NCI-H510A treated with DMSO at 0.1 percent for 48 hours (cell line): ENCODE measurements around the gene PRR5.
"Not testable (repeated sequence)": the region's sequence is repeated elsewhere in the genome, so short reads cannot be mapped to it uniquely, and the experiment has no call there.

Source experiments
- DNase-seq: peaks from one replicate; lab custom pipeline; 2025; lab: John Stamatoyannopoulos, UW

The PRR5 gene

DNA sequence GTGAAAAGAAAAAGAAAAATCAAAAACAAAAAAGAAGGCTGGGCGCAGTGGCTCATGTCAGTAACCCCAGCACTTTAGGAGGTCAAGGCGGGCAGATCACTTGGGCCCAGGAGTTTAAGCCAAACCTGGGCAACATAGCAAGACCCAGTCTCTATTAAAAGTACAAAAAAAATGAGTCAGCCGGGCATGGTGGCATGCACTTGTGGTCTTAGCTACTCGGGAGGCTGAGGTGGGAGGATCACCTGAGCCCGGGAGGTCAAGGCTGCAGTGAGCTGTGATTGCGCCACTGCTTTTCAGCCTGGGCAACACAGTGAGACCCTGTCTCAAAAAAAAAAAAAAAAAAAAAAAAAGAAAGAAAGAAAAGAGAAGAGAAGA lies 26.0 kb upstream of the PRR5 start:
- DNase-seq = not testable (repeated sequence)

DNA sequence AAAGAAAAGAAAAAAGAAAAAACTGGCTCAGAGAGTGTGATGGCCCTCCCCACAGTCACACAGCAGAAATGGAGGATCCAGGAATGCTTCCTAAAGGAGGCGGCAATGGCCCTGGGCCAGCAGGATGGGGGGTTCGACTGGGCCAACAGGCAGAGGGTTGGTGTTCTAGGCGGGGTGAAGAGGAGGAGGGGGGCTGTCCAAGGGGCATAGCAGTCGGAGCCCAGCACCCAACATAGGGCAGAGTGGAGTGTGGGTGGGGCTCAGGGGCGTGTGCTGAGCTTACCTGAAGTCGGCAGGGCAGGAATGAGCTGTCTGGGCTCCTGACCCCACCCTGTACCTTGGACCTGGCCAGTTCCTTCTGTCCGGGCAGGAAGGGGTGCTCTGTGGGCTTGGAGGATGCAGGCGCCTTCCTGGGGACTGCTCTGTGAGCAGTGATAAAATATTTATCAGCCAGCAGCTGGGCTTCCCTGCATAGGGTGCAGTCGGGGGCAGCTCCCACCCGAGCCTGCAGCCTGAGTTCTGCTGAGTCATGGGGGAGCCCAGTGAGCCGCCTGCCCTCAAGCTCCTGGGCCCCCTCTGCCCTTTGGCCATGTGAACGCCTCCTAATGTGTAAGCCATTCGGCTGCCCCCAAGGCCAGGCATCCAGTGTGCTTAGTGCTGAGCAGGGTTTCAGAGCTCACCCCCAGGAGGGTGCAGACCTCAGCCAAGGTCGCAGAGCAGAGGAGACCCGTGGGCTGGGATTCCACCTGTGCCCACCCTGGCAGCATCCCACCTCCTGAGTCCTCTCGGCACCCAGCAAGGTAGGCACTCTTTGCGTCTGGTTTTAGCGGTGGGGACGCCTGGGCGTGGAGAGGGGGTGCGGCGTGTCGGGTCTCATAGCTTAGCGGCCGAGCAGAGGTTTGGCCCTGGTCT lies 25.3 kb upstream of the PRR5 start:
- no peak for DNase-seq

- DNase-seq = no peak
These were observed 24.6 kb upstream of the PRR5 start for GRCh38 chr22:44677353-44677840.

DNA sequence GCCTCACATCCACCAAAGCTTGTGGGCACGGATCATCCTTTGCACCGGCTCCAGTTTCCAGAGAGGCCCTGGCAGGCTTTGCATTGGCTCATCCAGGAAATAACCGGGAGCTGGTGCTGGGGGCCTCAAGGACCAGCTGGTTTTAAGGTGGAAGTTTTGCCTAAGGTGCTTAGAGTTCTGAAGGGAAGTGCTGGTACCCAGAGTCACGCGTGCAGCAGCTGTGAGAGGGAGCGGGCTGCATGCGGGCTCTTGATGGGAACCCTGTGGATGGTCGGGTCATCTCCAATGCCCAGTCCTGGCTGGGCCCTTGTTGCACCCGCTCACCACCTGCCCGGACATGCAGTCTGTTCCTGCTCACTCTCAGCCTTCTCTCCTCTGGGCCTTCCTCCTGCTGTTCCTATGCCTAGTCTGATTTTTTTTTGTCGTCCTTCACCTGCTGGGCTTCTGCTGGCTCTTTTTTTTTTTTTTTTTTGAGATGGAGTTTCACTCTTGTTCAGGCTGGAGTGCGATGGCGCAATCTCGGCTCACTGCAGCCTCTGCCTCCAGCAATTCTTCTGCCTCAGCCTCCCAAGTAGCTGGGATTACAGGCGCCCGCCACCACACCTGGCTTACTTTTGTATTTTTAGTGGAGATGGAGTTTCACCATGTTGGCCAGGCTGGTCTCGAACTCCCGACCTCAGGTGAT lies 24.0 kb upstream of the PRR5 start:
- no peak for DNase-seq

GRCh38 chr22:44678556-44679305 lies 23.3 kb upstream of the PRR5 start:
- no peak for DNase-seq

DNA sequence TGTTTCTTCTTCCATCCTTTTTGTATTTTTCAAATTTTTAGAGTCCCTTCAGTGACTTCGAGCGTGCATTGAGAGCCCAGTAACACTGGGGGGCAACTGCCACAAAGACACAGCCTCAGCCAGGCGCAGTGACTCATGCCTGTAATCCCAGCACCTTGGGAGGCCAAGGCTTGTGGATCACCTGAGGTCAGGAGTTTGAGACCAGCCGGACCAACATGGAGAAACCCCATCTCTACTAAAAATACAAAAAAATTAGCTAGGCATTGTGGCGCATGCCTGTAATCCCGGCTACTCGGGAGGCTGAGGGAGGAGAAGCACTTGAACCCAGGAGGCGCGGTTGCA lies 22.7 kb upstream of the PRR5 start:
- not testable (repeated sequence) for DNase-seq

DNA sequence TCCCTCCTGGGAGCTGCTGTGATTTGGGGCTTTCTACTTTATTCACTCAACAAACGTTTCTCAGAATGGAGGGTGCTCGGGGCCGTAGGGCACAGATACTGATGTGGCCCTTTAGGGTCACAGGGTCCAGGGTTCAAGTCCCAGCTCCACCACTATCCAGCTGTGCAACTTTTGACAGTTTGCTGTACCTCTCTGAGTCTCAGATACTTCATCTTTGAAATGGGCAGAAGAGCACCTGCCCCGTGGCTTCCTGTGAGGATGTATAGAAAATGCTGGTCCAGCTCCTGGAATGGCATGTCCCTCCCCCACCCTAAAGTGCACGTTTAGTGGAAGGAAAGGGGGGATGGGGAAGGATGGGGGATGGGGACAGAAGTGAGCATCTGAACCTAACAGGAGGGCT lies 21.9 kb upstream of the PRR5 start:
- no peak for DNase-seq

DNA sequence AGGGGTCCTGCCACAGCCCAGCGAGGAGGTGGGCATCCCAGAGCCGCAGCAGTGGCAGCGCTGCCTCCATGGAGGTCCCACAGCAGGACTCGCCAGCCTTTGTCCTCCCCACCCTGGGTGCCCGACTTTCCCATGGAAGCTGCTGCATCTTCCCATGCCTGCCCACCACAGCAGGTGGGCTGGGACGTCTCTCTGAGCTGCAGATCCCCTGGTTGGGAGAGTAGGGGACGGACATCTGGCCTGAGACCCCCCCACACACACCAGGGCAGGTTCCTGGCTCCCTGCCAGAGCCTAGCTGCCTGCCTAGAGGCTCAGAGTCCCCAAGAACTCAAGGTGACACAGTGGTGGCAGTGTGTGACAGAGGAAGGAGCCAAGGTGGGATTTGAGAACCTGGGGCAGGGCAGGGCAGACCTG lies 21.5 kb upstream of the PRR5 start:
- no peak for DNase-seq

- DNase-seq = no peak
These were observed 19.3 kb upstream of the PRR5 start for GRCh38 chr22:44682556-44683168.

DNA sequence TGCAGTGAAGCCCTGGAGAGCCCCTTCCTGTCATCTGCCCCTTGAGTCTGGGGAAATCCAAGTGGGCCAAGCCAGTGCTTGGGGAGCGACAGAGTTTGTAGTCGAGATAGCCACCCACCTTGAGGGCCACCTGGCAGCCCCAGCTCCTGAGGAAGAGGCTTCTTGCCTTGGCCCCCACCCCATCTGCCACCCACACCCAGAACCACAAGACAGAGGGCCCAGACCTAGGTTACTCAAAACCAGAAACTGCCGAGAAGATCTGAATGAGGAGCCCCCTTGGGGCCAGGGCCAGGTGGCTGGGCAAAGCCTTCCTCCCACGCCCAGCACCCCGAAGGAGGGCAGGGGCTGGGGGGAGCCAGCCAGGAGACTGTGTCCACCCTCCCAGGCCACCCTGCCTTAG lies 18.8 kb upstream of the PRR5 start:
- no peak for DNase-seq

DNA sequence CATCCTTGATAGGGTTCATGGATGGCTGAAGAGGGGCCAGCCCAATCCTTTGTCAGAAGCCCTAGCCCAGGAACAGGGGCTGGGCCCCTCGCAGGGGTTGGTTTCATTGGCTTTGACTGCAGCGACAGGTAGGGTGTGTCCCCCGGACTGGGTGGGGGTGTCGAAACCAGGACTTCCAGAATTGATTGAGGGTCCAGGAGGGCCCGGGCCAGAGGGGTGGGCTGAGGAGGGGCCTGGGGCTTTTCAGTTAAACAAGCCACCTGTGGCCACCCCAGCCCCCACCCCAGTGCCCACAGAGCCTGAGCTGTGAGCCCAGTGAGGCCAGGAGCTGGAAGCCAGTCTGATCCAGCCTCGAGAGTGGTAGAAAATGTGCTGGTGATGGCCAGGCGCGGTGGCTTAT lies 18.1 kb upstream of the PRR5 start:
- DNase-seq = no peak

DNA sequence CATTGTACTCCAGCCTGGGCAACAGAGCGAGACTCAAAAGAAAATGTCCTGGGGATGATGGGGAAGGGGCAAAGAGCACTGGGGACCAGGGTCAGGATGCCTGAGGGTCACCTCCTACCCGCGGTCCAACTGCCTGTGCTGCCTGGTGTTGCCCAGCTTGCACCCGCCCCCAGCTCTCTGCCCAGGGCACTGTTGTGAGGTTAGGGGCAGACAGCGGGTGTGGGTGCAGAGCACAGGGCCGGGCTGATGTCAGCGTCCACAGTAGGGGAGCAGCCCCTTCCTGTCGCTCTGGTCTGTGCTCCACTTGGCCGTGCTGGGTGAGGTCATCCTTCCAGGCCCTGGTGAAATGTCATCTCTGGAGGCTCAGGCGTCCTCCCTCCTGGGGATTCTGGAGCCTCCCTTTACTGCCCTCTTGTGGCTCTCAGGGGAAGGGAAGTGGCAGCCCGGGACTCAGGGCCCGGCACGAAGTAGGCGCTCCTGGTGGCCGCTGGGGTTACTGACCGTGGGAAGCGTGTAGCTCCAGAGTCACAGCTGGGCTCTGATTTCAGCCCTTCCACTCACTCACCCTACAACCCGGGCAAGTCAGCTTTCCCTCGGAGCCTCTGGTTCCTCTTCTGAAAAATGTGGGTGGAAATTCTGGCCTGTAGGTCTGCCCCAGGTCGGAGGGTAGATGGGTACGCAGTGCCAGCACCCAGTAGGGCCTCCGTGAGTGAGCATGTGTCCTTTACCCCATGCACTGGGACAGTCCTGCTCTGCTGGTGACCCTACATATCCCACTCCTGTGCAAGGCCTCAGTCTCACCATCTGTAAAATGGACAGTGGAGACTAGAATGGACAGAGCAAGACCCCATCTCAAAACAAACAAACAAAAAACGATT lies 17.3 kb upstream of the PRR5 start:
- peak; percentile 76 for DNase-seq

DNA sequence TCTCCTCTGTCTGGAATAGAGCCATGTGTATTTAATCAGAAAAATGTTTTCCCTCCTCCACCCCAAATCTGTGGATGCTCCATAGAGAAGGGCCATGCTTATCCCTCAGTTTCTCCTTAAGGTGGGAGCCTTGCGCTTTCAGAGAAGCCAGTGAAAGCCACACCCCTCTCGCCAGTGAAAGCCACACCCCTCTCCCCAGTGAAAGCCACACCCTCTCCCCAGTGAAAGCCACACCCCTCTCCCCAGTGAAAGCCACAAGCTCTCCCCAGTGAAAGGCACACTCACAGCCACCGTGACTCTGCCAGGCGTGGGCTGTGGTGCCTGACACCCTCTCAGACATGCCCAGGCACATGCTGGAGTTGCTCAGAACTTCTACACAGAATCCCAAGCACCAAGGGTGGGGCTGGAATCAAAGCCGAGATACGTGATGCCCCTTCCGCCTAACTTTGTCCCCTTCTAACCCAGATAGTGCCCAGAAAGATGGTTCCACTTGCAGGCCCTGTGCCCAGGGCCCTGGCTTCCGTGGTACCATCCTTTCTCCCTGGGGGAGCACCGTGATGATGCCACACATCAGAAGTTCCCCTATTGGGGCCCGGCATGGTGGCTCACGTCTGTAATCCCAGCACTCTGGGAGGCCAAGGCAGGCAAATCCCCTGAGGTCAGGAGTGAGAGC lies 16.5 kb upstream of the PRR5 start:
- no peak for DNase-seq

DNA sequence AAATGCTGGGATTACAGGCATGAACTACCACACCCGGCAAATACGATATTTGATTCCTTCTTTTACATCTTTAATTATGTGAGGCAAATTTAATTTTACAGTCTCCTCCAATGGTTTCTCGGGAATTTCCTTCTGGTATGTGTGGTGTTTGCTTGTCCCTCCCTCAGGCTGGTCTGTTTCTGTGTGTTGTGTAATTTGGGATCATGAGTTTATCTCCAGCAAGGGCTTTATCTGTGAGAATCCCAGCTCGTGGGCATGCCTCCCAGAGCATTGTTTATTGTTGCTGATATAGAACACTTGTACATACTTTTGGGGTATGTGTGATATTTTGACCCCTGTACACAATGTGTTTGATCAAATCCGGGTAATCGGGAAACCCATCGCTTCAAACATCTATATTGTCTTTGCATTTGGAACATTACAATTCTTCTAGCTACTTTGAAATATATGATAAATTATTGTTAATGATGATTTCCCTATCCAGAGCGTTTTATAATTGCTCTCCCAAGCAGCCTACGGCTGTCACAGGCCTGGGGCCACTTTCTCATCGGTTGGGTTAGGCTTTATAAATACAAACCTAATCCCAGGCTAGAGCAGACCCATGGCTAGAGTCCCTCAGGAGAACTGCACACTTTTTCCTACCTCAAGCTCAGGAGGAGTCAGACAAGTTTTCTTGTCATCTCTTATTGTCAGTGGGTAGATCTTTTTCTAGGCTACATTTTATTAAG lies 15.0 kb upstream of the PRR5 start:
- no peak for DNase-seq

GRCh38 chr22:44689173-44689572 lies 12.8 kb upstream of the PRR5 start:
- DNase-seq = no peak

DNA sequence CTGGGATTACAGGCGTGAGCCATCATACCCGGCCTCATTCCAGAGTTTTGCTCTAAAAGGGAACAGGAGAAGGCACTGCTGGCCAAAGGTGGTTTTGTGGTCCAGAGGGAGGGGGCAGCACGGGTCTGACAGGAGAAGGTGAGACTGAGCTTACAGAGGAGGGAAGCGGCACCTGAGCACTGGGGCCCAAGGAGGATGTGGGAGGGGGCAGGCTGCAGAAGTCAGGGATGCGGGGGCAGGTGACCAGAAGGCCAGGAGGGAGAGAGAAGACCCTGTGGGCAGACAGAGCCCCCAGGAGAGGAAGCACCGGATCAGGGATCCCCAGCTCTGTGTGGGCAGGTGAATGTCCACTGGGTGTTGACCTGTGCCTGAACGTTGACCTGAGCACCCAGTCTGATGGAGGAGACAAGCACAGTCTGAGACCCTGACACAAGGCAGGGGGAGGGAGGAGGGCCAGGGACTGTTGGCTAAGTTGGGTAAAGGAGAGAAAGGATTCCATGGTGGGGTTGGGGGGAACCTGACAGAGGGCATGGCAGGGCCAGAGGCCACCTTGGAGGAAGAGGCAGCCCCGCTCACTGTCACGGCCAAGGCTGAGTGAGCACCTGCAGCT lies 12.0 kb upstream of the PRR5 start:
- no peak for DNase-seq

- peak; percentile 16 for DNase-seq
These were observed 10.0 kb upstream of the PRR5 start for GRCh38 chr22:44691796-44692661.

- DNase-seq = no peak
These were observed 9.4 kb upstream of the PRR5 start for GRCh38 chr22:44692662-44693007.

GRCh38 chr22:44693145-44693544 lies 8.9 kb upstream of the PRR5 start:
- no peak for DNase-seq
